GM18861 (cell line): ENCODE data around the gene JHY.

Experiments
- ATAC-seq: cut with Tn5 transposase; IDR thresholded peaks from one replicate; pipeline ENCODE4 v1.9.1; 2021; ENCODE audit not compliant: unreplicated experiment

Gene JHY

GRCh38 chr11:123006860-123007542 lies 124.4 kb downstream of the JHY start:
- no peak for ATAC-seq
